GM12878 (cell line): ENCODE results near the gene GSTM4.

Source experiments
- TF ChIP-seq, protein P1 (sequence below), 3 experiments: IDR thresholded peaks in 2 of 3; conservative IDR thresholded peaks in 1 of 3; 2 replicates each; pipeline ENCODE4 v1.5.1; 2011; ENCODE audit warnings: low read depth in 3 of 3, low read length in 3 of 3, mild to moderate bottlenecking in 3 of 3, control low read depth in 2 of 3, moderate library complexity in 2 of 3, inconsistent platforms in 1 of 3, mixed read lengths in 1 of 3; ENCODE audit not compliant: control insufficient read depth in 2 of 3, insufficient read depth in 1 of 3; ENCODE audit errors: extremely low read depth in 1 of 3
- TF ChIP-seq, protein P2 (sequence below): fragments of 450-650 bp; IDR thresholded peaks from 2 replicates; pipeline ENCODE4 v1.6.1; 2018; ENCODE audit warnings: borderline replicate concordance, mild to moderate bottlenecking; ENCODE audit not compliant: partially characterized antibody

DNA sequence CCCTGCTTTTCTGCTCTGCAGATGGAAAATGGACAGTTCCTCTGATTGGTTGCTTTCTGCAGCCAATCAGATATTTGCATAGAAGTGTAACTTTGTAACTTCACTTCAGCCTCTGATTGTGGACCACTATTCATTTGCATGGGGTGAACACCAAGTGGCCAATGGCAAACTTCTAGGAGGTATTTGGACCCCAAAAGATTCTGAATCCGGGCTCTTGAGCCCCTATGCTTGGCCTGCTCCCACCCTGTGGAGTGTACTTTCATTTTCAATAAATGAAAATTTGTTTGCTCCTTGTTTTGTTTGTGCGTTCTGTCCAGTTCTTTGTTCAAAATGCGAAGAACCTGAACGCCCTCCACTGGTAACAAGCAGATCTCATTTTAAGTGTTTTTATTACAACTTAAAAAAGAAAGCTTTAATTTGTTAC lies 6.4 kb upstream of the GSTM4 start:
- TF ChIP-seq, protein P1, sequence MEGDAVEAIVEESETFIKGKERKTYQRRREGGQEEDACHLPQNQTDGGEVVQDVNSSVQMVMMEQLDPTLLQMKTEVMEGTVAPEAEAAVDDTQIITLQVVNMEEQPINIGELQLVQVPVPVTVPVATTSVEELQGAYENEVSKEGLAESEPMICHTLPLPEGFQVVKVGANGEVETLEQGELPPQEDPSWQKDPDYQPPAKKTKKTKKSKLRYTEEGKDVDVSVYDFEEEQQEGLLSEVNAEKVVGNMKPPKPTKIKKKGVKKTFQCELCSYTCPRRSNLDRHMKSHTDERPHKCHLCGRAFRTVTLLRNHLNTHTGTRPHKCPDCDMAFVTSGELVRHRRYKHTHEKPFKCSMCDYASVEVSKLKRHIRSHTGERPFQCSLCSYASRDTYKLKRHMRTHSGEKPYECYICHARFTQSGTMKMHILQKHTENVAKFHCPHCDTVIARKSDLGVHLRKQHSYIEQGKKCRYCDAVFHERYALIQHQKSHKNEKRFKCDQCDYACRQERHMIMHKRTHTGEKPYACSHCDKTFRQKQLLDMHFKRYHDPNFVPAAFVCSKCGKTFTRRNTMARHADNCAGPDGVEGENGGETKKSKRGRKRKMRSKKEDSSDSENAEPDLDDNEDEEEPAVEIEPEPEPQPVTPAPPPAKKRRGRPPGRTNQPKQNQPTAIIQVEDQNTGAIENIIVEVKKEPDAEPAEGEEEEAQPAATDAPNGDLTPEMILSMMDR (IDR thresholded peaks at IDR 0.05 in 2 of 3, conservative IDR thresholded peaks at IDR 0.05 in 1 of 3; ENCODE audit: control insufficient read depth in 2 of 3, extremely low read depth in 1 of 3, insufficient read depth in 1 of 3, low read depth in 3 of 3, low read length in 3 of 3), result peak in 1 of 3 experiments; percentile 24; a peak in 1 of 6 replicates
- TF ChIP-seq, protein P2, sequence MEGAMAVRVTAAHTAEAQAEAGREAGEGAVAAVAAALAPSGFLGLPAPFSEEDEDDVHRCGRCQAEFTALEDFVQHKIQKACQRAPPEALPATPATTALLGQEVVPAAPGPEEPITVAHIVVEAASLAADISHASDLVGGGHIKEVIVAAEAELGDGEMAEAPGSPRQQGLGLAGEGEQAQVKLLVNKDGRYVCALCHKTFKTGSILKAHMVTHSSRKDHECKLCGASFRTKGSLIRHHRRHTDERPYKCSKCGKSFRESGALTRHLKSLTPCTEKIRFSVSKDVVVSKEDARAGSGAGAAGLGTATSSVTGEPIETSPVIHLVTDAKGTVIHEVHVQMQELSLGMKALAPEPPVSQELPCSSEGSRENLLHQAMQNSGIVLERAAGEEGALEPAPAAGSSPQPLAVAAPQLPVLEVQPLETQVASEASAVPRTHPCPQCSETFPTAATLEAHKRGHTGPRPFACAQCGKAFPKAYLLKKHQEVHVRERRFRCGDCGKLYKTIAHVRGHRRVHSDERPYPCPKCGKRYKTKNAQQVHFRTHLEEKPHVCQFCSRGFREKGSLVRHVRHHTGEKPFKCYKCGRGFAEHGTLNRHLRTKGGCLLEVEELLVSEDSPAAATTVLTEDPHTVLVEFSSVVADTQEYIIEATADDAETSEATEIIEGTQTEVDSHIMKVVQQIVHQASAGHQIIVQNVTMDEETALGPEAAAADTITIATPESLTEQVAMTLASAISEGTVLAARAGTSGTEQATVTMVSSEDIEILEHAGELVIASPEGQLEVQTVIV, result no peak
